ENCODE results near the gene PTPRC. TPM values are rescaled to one million over a fixed set of nuclear protein-coding genes. Genes with fewer than 3 reads are reported as not detected.

PTPRC gene
- total and polyA plus RNA-seq, 7 donors, result 4.8 to 78.6 (median 12.5) TPM

DNA sequence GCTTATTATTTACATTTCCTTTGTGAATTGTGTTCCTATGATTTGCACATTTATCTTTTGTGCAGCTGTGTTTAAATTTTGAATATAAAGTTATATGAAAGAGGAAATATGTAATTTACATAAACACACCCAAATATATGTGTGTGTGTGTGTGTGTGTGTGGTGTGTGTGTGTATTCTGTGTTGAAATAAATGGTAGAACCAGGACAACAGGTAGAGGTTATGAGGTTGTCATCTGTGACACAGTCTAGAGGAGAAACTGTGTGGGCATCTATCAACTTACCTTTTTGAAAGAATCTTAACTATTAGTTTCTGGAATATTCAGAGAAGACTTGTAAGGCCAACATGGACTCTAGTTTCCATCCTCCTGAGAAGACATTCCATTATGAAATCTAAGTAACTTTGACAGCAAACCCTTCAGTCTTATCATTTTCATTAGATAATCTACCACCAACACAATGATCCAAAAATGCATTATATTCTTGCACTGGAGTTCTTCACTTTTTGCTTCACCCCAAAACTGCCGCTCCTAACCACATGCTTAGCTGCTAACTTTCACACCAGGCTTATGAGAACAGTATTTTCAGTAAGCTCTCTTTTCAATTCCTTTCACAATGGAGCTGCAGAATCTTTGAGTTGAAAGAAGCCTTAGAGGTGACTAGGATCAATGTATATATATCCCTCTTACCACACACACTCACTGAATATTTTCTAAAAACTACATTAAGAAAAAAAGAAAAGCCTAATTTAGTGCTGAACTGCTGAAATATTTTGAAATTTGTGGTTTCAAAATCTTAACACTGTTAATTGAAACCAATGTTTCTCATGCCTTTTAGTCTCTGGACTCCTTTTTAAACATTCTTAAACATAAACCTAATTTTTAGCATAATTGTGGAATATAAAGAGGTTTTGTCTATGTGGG lies 21.8 kb downstream of the PTPRC start:
- 60 to 80% methylated on average over 1 of the region's 1 CpG for WGBS, 2 donors
- peaks cover 0 to 13% (median 5%) of the 10 kb centered on the region in 4 donors for H3K4me1 ChIP-seq
- H3K4me3 ChIP-seq, result no peak overlapping the region

DNA sequence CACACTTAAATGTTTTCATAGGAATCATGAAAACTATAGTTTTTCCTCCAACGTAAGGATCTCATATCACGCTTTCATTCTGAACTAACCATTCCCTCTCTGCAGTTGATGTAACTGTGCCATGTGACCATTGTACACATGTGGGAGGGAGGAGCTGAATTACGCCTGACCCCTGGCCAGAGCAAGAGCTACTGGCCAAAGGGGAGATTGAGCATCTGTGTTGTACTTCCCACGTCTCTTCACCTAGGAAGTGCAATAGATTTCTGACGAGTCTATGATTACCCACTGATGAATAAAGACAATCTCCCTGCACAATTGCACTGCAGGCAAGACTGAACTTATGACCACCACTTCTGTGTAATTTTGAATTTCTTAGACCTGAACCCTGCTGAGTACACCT lies 24.0 kb downstream of the PTPRC start:
- peaks cover 0 to 4% (median 1%) of the 10 kb centered on the region in 4 donors for H3K4me1 ChIP-seq
- TF ChIP-seq POLR2A (IDR thresholded peaks at IDR 0.05) (no peak), POLR2AphosphoS5 (IDR thresholded peaks at IDR 0.05) (no peak), EP300 (IDR thresholded peaks at IDR 0.05) (no peak), CTCF (IDR thresholded peaks at IDR 0.05) (no peak)
- no peaks in the 10 kb centered on the region for H3K27me3 ChIP-seq
- DNase-seq, result no peak
- intact Hi-C loops (cut with DNase I), result no loop called here
- no peak overlapping the region for H3K4me3 ChIP-seq
- 67 to 75% methylated on average over 5 of the region's 5 CpGs for WGBS, 2 donors
- no peaks in the 10 kb centered on the region for H3K9me3 ChIP-seq
- no peak overlapping the region for H3K27ac ChIP-seq
- no peaks in the 10 kb centered on the region for H3K36me3 ChIP-seq

More for the DNA sequence above, 21.8 kb downstream of the PTPRC start:
- Histone ChIP-seq H3K27ac (no peak overlapping the region), H3K27me3 (no peaks in the 10 kb centered on the region), H3K36me3 (no peaks in the 10 kb centered on the region), H3K9me3 (no peaks in the 10 kb centered on the region)
- intact Hi-C loops (cut with DNase I), result no loop called here
- no peak for DNase-seq
- TF ChIP-seq CTCF (IDR thresholded peaks at IDR 0.05) (no peak), EP300 (IDR thresholded peaks at IDR 0.05) (no peak)

- TF ChIP-seq POLR2AphosphoS5 (IDR thresholded peaks at IDR 0.05), result no peak
- no peak for TF ChIP-seq CTCF (IDR thresholded peaks at IDR 0.05)
- TF ChIP-seq POLR2A (IDR thresholded peaks at IDR 0.05), result no peak
- TF ChIP-seq EP300 (IDR thresholded peaks at IDR 0.05), result no peak
- intact Hi-C loops (cut with DNase I), result no loop called here
- H3K4me1 ChIP-seq, result no peaks in the 10 kb centered on the region
- H3K9me3 ChIP-seq, result no peaks in the 10 kb centered on the region
- WGBS, 2 donors, result 52 to 77% methylated on average over 7 of the region's 7 CpGs
- no peaks in the 10 kb centered on the region for H3K36me3 ChIP-seq
- peak overlapping the region in 1 of 4 donors; percentile 2 for H3K27ac ChIP-seq
- H3K4me3 ChIP-seq, result no peak overlapping the region
- H3K27me3 ChIP-seq, result no peaks in the 10 kb centered on the region
- no peak for DNase-seq
Measured at GRCh38 chr1:198664068-198664788, 25.4 kb downstream of the PTPRC start.

DNA sequence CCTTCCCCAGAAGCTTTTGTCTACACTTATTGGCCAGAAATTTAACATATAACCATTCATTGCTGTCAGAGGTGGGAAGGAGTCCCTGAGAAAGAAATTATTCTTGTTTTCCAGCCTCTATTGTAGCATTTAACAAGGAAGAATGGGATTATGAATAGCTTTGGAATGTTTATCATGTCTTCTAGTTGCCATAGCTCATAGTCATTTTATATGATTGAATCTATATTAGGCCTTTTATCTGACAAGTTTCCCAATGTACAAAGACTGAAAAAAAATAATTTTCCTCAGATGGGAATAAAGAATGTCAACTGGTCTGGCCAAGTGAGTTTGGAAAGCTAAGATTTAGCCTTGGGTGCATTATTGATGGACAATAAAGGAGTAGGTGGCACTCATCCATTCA lies 28.3 kb downstream of the PTPRC start:
- Histone ChIP-seq H3K36me3 (no peaks in the 10 kb centered on the region), H3K4me3 (no peak overlapping the region), H3K9me3 (no peaks in the 10 kb centered on the region), H3K27ac (no peak overlapping the region), H3K27me3 (no peaks in the 10 kb centered on the region), H3K4me1 (no peaks in the 10 kb centered on the region)
- intact Hi-C loops (cut with DNase I), result no loop called here
- TF ChIP-seq CTCF (IDR thresholded peaks at IDR 0.05) (no peak), POLR2A (IDR thresholded peaks at IDR 0.05) (no peak), EP300 (IDR thresholded peaks at IDR 0.05) (no peak), POLR2AphosphoS5 (IDR thresholded peaks at IDR 0.05) (no peak)
- DNase-seq, result no peak
